ENCODE data around the gene HCAR3.
"Not testable (repeated sequence)": the region's sequence is repeated elsewhere in the genome, so short reads cannot be mapped to it uniquely, and the experiment has no call there.

The HCAR3 gene

GRCh38 chr12:122716658-122717057 lies at the start of gene HCAR3:
HCAR3 (minus strand) TSS chr12:122716811; CDS start chr12:122716737, 74 bp downstream.
- DNase-seq, result not testable (repeated sequence)

GRCh38 chr12:122757568-122757967 lies 41.0 kb upstream of the HCAR3 start:
- no peak for DNase-seq

DNA sequence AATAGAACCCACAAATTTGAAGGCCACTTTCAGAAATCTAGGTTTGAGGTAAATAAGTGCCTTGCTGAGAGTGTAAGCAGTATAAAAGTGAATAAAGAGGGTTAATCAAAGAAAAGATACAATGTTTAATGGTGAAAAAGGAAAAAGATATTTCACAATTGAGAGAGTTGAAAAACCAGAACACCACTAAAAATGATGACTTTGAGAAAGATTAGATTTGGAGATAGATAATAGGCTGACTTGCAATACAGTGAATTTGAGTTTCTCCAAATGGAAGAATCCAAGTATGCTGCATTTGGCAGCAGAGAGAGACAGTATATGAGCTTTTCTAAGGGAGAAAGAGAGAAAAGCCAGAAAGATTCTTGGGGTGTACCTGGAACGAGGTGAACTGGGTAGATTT lies 38.2 kb upstream of the HCAR3 start:
- no peak for DNase-seq

- no peak for DNase-seq
Measured at GRCh38 chr12:122753319-122753650, 36.7 kb upstream of the HCAR3 start.

GRCh38 chr12:122752464-122753318 lies 36.1 kb upstream of the HCAR3 start, which contains the start of gene DENR:
DENR (plus strand) TSS chr12:122752824; CDS start chr12:122753702, 878 bp downstream.
- peak; percentile 100 for DNase-seq

- DNase-seq, result not testable (repeated sequence)
Measured at GRCh38 chr12:122750781-122751515, 34.3 kb upstream of the HCAR3 start.

DNA sequence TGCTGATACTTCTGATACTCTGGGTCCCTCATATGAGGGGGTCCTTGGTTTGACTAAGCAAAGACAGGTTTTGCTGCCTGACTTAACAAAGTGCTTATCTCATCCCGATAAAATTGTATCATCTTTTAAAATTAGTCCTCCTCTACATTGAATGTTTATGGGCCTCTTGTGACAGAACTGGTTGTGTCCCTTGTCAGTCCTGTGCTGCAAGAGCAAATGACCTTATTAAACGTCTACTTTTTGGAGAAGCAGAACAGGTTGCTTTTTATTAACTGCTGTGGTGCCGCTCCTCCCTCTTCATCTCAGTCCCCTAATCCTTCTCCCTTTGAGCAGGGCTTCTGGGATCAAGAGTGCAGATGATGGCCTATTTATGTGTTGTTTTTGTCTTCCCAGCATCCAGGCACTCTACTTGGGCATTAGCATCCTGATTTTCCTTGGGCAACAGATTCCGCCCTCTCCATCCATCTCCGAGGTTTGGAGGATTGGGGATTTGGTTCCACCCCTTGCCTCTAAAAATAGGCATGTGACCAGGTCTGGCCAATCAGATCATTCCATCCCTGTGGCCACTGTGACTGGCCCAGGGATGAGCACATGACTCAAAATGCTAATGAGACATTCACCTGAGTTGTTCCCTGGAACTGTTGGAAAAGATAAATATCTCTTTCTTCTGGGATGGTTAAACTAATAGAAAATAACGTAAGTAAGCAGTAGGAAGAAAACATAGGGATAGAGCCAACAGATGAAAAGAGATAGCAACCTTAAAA lies 33.1 kb upstream of the HCAR3 start:
- no peak for DNase-seq

- no peak for DNase-seq
Measured at GRCh38 chr12:122747224-122748135, 30.9 kb upstream of the HCAR3 start.

DNA sequence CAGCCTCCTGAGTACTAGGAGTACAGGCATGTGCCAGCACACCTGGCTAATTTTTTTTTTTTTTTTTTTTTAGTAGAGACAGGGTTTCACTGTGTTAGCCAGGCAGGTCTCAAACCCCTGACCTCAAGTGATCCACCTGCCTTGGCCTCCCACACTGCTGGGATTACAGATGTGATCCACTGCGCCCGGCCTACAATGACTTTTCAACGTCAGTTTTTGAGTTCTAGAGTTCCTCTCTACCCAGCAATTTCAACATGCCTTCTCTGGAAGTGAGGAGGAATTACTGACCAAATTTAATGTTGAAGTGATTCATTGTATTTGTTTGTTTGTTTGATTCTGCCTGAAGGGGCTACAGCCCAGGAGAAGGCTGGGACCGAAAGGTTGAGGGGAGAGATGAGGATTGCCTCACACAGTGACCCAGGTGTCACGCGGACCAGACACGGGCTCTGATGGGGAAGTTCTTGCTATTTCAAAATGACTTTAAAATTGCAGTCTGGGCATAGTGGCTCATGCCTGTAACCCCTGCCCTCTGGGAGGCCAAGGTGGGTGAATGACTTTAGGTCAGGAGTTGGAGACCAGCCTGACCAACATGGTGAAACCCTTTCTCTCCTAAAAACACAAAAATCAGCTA lies 27.4 kb upstream of the HCAR3 start:
- DNase-seq, result no peak

DNA sequence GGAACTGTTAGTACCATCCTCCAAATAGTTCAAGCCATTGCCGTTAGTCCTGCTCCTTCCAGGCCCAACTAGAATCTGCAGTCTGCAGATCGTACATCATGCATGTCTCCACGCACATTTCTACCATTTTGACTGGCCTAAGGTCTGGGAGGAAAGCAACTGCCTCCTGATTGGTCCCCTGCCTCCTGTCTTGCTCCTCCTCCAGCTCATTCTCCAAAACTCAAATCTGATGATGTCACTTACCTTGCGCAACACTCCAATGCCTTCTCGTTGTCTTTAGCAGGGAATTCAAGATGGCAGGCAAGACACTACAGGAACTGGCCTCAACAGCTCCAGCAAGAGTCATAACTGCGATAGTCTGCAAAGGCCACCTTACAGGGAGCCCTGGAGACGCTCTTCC lies 23.7 kb upstream of the HCAR3 start:
- DNase-seq, result no peak

DNA sequence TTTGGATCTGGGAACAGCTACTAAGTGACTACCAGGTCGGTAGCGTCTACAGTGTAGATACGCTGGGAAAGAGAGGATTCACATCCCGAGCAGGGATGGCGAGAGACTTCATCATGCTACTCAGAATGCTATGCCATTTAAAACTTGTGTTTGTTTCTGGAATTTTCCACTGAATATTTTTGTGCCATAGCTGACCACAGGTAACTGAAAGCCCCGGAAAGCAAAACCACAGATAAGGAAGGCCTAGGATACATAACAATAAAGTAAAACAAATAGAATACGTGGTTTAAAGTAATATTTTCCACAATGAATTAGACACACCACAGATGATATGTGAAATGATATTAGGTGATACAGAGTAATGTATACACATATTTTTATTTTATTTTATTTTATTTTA lies 22.0 kb upstream of the HCAR3 start:
- no peak for DNase-seq

DNA sequence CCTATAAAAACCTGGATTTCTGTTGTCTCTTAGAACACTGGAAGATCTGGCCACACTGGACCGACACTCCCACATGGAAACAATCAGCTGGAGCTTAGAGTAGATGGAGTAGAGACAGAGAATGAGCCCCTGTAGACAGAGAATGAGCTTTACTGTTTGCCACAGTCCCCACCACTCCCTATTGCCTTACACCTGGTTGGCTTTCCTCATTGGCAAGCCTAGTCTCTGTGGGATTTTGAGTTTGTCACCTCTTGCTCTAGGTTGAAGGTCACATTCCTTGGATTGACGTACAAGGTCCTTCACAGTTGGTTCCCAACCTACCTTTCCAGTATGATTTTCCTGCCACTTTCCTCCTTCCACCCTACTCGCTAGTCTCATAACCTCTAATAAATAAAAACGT lies 16.0 kb upstream of the HCAR3 start:
- DNase-seq, result no peak

DNA sequence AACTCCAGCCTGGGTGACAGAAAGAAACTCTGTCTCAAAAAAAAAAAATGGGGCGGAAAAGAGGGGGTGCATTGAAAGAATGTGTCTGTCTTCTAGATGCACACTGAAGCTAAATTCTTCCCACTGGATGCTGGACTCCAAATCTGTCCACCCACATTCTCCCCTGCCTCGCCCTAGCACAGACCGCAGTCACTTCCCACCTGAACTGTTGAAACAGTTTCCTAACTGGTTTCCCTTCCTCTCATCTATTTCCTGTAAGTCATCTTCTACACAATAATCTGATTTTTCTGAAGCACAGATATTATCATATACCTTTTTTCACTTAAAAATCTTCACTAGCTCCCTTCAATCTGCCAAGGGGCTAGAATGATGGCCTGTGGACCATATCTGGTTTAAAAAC lies 15.6 kb upstream of the HCAR3 start:
- DNase-seq, result no peak

GRCh38 chr12:122730215-122731014 lies 13.8 kb upstream of the HCAR3 start, which contains the start of gene HCAR1:
HCAR1 (minus strand) TSS chr12:122730844; CDS start chr12:122730339, 505 bp downstream.
- DNase-seq, result no peak

DNA sequence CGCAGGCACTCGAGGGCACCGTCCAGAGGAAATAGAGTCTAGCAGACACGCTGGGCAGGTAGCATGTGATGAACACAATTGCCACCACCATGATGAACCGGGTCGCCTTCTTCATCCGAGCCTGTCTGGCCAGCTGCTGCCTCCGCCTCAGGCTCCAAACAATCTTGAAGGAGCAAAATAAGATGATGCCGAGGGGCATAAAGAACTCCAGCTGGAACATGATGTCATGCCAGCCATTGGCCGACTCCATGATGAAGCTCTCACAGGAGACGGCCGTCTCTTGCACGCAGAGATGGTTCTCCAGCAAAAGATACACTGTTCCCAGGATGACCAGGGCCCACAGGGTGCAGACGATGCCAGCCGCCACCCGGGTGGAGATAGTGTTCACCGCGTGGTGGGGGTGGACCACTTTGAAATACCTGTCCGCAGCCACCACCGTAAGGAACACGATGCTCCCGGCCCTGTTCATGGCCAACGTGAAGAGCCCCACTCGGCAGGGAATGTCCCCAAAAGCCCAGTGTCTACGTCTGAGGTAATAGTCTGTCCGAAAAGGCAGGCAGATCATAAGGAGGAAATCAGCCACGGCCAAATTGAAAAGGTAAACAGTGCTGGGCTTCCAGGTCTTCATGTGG lies 13.1 kb upstream of the HCAR3 start:
- no peak for DNase-seq

GRCh38 chr12:122726080-122726558 lies 9.5 kb upstream of the HCAR3 start:
- DNase-seq, result no peak

GRCh38 chr12:122725452-122726079 lies 9.0 kb upstream of the HCAR3 start:
- DNase-seq, result no peak

- no peak for DNase-seq
Measured at GRCh38 chr12:122724641-122725243, 8.1 kb upstream of the HCAR3 start.

DNA sequence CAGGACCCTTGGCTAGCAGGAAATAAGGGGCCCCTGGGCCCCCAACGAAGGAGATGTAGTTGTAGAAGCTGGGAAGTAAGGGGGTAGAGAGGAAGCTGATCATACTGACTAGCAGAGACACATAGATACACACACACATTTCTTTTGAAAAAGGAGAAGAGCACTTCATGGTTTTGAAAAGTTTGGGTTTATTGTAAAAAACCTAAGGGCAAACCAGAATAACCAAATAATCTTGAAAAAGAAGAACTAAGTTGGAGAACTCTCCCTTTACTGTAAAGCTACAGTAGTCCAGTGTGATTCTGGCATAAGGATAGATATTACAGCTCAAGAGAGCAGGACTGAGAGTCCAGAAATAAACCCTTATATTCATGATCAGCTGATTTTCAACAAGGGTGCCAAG lies 5.8 kb upstream of the HCAR3 start:
- no peak for DNase-seq

Data from retina (tissue), 1 donor.